ENCODE results near the gene PLCH2.

Gene PLCH2

DNA sequence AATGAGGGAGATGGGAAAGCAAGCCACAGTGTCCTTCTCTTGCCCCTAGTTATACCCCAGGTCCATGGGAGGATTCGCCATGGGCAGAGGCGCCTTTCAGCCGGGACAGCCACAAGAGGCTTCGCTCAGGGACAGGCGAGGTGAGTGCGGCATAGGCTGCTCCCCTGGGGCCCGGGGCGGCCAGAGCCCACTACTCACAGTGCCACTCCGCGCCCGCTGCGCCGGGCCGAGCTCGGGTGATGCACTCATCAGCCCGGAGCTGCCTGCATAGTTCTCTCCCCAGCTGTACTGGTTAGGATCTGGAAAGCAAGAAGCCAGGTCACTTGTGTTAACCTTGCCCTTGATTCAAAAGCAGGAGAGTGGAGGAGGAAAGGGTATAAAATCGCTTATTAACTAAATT is 41.9 kb downstream of the PLCH2 start:
- DNase-seq: no peak

DNA sequence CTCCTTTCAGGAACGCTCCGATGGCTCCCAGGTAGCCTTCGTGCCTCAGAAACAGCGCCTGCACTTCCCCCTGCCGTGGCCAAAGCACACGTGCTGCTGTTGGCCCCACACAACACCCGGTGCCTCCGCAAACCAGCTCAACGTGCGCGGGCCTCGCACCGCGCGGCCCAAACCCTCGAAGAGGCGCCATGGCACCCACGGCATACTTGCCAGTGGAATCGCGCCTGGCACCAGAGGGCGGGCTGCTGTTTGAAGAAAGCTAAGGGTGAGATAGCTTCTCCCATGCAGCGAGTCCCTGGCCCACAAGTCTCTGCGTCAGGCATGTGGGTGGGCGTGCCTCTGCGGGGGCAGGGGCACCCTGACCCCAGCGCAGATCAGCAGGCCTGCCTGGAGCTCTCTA is 42.4 kb downstream of the PLCH2 start:
- DNase-seq: no peak

DNA sequence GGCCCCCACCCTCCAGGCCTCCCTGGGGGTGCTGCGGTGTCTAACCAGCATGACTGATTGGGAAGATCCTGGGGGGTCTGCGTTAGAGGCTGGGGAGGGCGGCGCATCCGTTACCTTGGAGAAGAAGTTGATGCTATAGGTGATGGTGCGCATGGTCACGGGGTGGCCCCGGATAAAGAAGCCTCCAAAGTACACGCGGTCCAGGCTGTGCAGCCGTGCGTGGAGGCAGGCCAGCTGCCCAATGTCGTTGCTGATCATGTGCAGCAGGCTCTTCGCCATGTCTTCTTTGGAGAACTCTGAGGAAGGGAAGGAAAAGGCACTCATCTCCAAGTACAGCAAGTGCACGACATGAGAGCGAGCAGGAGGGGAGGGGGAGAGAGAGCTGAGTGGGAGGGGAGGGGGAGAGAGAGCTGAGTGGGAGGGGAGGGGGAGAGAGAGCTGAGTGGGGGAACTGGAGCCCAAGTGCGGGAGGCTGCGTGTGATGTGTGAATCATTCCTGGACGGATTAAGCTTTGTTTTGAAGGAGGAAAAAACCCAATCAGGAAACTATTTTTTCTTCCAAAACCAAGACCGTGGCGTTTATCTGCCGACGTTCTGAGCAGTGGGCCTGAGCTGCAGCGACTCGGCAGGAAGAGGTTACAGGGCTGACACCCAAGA is 43.1 kb downstream of the PLCH2 start:
- DNase-seq: no peak

DNA sequence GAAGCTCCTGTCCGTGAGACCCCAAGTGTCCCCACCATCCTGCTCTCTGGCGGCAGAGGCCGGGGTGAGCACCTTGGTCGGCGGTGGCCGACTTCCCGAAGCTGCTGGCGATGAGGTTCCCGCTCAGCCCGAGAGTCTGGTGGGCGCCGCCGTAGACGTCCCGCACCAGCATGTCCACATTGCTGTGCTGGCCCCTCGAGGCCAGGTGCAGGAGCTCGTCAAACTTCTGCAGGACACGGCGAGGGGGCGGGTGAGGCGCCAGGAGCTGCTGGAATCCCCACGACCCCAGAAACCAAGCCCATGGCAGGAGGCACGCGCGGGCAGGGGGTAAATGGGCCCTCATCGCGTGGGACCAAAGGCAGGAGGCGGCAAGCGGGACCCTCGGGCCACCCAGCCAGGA is 43.6 kb downstream of the PLCH2 start:
- DNase-seq: no peak

DNA sequence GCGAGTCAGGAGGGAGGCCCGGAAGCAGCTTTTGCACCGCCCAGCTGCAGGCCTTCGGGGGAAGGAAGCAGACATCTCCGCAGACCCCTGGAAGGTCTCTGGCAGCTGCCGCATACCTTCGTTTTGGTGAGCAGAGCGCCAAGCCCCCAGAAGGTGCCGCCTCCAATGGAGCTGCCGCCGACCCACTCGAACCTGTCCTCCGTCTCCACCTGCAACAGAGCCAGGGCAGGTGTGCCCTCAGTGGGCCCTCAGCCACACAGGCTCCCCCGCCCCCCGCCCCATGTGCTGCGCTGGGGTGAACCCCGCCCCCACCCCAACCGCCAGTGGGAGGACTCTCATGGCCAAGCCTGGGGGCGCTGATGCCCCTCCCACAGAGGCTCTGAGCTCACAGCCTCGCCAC is 44.1 kb downstream of the PLCH2 start:
- DNase-seq: no peak

DNA sequence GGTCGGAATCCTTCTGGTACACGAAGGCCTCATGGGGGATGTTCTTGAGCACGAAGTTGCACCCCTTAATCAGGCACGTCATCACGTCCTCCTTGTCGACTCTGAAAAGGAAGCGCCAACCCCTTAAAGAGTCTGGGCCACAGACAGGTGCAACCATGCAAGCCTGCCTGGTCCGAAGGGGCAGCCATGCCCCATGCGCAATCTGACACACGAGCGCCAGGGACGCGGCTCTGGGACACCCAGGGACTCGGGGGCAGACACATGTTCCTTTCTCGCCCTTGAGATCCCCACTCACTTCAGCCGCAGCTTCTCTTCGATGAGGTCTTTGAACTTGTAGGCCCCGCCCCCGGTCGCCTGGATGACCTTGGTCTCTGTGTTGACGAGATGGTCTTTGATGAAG is 44.7 kb downstream of the PLCH2 start:
- DNase-seq: no peak

DNA sequence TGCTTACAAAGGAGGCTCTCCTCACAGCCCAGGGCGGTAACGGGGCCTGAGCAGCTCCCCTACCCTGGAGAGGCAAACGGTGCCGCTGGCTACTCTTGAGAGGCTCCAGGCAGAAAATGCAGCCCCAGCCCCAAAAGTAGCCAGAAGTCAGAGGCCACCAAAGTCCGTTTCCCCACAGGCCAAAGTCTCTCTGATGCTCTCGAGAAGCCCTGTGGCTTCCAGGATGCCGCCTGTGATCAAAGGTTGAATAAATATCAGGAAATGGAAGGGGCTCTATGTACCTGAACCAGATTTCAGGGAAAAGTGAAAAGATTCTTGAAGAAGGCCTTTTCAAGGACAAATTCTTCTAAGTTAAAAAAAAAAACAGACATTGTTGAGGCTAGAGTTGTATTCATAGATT is 46.1 kb downstream of the PLCH2 start:
- no peak for DNase-seq

DNA sequence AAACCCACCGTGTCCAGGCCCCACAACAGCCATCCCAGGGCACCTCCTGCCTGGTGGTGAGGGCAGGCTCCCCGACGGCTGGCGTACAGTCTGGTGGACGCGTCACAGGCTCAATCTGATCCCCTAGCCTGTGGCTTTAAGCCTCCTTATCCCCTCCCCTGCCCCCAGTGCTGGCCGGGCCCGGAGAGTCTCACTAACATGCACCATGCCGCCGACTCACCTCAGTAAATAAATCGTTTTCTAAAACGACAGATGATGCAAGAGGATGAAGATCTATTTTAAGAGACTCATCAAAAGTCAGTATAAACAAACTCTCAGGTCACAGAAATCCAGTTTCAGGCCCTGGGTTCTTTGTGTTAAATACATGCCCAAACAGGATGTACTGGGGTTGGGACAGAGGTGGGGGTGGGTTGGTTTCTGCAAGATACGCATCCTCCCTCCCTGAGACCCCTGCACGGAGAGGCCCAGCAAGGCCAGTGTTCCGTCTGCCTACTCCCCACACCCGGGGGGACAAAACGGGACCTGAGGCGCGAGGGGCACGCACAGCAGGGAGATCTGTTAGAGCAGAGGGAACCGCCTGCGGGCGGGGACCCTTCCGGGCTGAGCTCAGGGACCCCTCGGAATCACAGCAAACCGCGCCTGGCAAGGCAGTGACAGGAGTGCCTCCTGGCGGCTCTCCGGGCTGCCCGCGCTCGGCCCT is 47.3 kb downstream of the PLCH2 start:
- no peak for DNase-seq

DNA sequence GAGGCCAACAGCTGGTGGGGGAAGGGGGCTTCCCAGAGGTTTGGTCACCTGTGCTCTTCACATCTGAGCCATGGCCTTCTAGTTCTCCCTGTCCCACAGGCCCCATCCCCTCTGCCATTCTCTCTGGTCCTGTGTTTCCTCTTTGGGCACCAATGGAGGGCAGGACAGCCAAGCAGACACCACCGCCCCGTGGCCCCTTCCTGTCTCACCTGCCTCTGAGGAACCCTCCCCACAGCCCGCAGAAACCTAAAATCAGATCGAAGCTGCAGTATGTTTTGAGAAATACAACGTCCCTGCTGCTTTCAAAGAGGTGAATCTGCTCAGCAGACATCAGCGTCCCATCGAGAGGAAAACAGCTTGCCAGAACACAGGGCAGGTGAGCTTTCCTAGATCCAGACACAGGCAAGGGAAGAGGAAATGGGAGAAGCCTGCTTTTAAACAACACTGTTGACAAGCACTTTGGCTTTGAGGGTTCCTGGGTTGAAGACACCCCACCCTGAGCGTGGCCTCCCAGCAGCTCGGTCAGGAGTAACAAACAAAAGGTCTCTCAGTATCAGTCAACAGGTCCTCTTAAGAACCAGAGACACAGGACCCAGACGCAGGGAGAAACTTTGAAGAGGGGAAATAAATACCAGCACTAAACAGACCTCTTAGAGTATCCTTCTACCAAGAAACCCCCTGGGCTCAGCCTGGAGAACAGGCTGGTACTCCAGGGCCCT is 48.0 kb downstream of the PLCH2 start:
- DNase-seq: peak in 1 of 4 experiments; percentile 35

DNA sequence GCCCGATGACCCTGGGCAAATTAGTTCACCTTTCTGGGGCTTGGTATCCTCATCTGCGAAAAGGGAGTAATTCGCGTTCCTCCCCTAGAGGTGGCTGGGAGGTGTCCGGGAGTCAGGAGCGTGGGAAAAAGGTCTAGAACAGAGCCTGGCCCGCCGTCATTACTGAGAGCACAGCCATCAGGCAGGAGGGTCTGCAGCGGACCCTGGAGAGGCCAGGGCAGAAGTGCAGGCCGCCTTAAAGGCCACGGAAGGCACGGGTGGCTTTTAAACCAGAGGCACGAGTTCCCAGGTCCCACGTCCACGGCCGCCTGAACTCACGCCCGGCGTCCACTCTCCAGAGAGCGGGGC is 49.5 kb downstream of the PLCH2 start:
- no peak for DNase-seq

DNA sequence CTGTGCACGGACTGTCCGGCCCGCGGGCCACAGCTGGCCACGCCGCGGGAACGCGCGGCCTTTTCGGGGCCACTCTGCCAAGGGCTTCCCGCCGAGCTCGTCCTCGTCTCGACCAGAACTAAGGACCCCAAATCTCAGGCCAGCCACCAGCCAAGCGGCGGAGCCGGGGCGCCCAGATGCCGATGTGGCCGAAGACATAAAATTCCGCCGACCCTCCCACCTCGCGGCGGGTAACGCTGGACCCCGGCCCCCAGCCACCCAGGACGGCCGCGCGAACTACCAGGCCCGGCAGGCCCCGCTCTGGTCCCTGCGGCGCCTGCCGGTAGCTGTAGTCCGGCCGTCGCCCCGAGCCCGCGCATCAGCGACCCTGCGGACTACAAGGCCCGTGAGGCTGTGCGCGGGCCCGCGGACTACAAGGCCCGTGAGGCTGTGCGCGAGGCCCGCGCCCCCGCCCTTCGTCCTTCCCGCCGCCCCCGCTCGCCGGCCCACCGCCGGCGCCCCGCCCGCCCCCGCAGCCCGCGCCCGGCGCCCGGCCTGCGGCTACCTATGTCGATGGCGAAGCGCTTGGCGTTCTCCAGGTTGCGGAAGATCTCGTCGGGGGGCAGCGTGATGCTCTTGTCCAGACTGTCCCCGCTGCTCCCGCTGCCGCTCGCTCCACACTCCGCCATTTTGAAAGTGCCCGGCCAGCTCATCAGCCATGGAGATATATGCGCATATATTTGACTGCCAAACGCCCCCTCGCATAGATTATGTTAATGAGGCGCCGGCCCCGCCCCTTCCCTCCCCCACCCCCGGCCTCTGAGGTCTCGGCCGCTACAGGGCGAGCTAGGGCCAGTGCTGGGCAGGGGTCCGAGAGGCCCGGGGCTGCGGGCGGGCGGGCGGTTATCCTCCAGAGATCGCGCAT is 50.1 kb downstream of the PLCH2 start, which contains the start of gene PANK4:
PANK4 (minus strand) TSS at position 677 of the 904 bp plus-strand sequence; CDS start at position 668, 9 bp downstream.
- peak; percentile 73 to 87 (median 80) for DNase-seq

DNA sequence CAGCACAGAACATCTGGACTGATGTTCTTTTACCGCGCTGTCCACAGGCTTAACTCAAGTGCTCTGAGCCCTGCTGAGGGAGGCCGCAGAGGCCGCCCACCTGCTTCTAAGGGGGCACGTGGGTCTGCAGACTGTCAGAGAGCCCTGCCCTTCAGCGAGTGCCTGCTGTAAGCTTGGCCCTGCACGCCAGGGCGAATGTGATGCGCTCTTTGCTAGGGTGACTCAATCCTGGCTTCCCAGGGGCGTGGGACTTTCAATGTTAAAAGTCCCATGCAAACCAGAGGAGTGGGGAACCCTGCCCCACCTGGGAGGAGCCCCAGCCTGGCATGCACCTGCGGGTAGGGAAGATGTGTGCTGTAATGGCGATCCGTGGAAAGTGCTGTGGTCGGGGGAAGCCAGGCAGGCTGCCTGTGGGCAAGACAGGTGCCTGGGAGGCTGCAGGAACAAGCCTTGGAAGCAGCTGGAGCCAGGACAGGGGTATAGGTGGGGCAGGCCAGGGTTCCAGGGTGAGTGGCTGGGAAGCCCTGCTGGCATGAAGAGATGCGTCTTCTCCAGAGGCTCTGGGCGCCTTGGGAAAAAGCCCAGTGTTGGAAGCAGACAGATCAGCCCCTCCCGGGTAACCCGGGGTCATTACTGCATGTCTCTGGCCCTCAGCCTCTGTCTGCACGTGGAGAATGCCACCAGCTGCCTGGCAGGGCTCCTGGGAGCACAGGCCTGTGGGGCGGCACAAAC is 50.9 kb downstream of the PLCH2 start:
- peak in 2 of 4 experiments; percentile 36 to 45 for DNase-seq

DNA sequence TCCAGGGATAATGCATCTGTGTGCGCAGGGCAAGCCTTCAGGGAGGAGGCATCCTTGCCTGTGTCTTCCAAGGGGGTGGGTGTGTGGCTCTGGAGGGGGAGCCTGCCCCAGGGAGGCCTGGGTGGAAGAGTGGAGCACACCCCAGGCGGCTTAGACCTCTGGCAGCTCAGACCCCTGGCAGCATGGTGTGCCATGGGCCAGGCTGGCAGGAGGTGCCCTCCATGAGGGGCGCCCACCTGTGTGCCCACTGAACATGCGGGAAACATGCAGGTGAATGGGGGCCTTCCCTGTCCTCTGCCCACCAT is 51.4 kb downstream of the PLCH2 start:
- no peak for DNase-seq

DNA sequence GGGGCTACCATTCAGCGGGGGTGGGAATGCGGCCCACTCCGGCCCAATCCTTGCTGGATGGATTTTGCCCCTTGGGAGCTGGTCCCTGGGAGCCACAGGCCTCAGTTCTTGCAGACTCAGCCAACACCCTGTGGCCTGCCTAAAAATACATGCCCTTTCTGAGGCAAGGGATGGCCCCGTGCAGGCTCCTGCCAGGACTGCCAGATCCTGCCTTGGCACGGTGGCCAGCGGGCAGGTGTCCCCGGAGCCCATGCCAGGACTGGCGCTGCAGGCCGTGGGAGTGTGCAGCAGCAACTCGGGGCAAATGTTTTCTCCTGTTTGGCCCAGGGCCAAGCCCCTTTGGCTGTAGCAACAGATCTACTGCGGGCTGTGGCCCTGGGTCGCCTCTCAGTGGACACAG is 51.9 kb downstream of the PLCH2 start:
- DNase-seq: no peak

DNA sequence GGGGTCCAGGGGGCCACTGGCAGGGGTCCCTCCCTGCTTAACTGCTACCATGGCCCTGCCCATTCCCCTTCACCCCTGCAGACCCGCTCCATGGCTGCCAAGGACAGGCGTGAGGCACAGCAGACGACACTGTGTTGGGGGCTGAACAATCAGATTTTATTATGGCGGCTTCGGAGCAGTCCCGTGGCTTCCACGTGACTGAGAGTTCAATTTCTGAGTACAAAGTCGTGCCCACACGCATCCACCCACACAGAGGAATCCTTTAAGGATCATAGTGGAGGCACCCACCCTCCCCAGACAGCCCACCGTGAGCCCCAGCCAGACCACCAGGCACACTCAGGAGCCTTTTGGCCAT is 52.5 kb downstream of the PLCH2 start:
- no peak for DNase-seq

DNA sequence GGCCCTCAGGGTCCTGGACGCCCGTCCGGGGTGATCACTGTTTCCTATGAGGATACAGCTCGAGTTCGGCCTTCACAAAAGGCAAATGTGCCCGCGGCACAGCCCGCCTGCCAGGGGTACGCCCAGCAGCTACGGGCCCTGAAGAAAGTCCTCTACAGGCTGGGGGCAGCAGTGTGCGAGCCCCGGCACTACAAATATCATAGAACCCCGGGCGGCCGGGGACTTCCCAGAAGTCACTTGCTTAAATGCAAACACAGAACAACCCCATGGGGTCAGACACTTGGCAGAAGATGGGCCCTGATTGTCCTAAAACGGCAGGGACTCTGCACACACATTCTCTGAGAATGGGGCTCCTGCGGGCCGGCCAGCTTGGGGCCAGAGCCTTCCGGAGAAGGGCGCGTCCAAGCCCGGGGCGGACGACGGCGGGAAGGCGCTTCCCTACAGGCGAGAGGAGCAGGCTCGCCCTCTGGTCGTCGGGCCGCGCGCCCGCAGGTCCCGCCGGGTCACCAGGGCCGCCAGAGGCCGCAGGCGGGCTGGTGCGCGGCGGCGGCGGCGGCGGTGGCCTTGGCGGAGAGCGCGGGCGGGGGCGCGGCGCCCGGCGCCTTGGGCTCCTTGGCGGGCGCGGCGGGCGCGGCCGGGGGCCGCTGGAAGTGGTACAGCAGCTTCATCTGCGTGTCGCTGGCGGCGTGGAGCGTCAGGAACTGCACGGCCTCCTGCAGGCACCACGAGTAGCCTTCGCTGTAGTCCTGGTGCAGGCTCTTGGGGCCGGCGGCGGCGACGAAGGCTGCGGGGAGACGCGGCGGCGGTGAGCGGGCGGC is 53.1 kb downstream of the PLCH2 start:
- no peak for DNase-seq

DNA sequence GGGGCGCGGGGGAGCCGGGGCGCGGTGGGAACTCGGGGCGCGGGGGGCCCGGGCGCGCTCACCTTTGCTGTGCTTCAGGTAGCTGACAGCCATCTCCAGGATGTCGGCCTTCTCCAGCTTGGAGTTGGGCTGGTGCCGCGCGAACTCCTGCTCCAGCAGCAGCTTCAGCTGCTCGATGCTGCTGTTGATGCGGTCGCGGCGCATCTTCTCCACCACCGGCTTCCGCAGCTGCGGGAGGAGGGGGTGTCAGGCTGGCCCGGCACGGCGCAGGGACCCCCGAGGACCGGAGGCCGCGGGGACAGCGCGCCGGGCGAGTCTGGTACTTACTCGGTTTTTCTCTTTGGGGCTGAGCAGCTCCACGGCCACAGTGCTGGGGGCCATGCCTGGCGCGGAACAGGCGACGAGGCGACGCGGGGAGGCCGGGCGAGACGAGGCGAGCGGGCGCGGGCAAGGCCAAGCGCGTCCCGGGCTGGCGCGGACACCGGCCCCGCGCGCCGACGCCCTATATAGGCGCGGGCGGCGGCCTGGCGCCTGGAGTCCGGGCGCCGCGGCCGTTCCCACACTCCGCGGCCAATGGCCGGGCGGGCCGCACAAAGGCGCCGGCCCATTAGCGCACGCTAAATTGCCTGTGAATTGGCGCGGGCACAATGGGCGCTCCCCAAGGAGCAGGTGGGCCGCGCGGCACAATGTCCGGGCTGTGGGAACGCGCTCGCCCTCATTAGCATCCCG is 53.9 kb downstream of the PLCH2 start, which contains the start of gene HES5:
HES5 (minus strand) TSS at position 480 of the 729 bp plus-strand sequence; CDS start at position 381, 99 bp downstream.
- DNase-seq: no peak

DNA sequence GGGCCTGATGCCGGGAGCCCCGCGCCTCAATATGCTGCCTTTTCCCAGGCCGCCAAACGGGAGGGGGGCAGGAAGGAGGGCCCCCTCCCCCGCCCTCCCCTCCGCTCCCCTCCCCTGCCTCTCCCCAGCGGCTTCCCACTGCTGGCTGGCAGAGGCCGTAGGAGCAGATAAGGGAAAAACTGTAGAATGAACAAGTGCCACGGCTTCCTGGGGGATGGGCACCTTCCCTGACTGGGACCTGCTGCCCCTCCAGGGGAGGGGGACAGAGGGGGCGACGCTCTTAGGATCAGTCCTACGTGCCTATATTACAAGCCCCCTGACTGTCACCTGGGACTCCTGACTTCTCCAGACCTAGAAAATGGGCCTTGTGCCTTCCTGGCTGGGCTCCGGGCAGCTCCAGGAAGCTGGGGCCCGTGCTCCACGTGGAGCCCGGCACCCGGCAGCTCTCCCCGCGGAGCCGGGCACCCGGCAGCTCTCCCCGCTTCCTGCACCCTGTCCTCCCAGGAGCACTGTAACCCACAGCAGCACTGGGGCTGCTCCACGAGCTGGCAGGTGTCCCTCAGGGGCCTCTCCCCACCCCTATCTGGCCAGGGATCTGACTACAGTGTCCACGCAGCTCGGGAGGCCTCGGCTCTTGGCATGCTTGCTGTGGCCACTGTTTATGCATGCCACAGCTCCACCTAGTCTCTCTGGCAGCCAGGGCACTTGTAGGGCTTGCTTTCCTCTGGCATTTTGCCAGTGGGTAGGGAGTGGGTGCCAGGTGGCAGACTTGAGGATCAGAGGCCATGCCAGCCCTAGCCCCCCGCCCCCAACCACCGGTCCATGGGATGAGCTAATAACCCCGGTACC is 54.6 kb downstream of the PLCH2 start:
- no peak for DNase-seq

DNA sequence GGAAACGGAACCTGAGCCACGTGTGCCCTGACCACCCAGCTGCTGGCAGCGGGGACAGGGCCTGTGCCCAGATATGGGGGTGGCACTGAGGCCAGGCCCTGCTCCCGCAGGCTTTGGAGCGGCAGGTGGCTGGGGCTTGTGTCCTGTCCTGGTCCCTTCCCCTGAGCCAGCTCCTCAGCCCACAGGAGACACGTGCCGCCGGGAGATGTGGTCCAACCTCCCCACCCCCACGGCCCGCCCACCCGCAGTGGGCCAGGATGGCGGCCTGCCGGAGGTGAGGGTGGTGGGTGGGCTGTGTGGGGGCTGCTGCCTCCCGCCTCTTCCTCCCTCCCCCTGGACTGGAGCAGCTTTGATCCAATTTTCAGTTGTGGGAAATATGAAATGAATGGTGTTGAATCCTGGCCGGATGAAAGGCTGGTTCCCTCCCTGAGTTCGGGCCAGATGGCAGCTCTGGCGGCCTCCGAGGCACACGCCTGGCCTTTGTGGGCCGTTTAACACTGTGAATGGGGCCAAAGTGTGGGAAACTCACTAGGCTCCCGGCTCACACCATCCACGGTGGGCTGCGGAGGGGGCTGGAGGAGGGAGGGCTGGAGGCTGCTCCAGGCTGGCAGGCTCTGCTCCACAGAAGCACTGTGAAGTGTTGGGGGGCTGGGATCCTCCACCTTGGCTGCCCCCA is 56.5 kb downstream of the PLCH2 start:
- no peak for DNase-seq

Data from activated CD4-positive, CD25-positive, alpha-beta regulatory T cell (primary cell).